HFFc6 (cell line): ENCODE results near the gene MCTP2. TPM values are rescaled to one million over a fixed set of nuclear protein-coding genes. Genes with fewer than 3 reads are reported as not detected.

ENCODE experiments used
- DNase-seq: peaks from one replicate; pipeline ENCODE4 v3.0.0-alpha.2; 2018
- H3K27ac Mint-ChIP-seq: 2 replicates; pipeline ENCODE4 v1.8.0; 2020; ENCODE audit warnings: mild to moderate bottlenecking, mixed read lengths
- H3K27me3 Mint-ChIP-seq: 2 replicates; pipeline ENCODE4 v1.8.0; 2021; ENCODE audit warnings: mild to moderate bottlenecking, moderate library complexity, mixed read lengths; ENCODE audit not compliant: insufficient read depth
- H3K36me3 Mint-ChIP-seq: 2 replicates; pipeline ENCODE4 v1.8.0; 2021; ENCODE audit warnings: low read depth, mixed read lengths
- H3K4me1 Mint-ChIP-seq: 2 replicates; pipeline ENCODE4 v1.8.0; 2020; ENCODE audit warnings: low read depth, mixed read lengths
- H3K4me3 Mint-ChIP-seq: 2 replicates; pipeline ENCODE4 v1.8.0; 2020; ENCODE audit warnings: mild to moderate bottlenecking, moderate library complexity, mixed read lengths
- H3K9me3 Mint-ChIP-seq: 2 replicates; pipeline ENCODE4 v1.8.0; 2020; ENCODE audit warnings: mild to moderate bottlenecking, mixed read lengths
- long read RNA-seq: library from polyadenylated mRNA; unstranded; transcript quantifications from one replicate; pipeline ENCODE4 v2.0.0, GENCODE V29; 2019
- total RNA-seq, 6 experiments: library from RNA; stranded (reverse); fragmentation: NEBNext Ultra II Directional; extraction: Animal tissue kit (Norgen Biotek cat#: 25700); gene quantifications; 2 replicates in 1 of 6; 3 replicates in 5 of 6; pipeline ENCODE4 v1.2.3, GENCODE V29; 2021
- TF ChIP-seq, protein P1 (sequence below): fragments of 200-600 bp; sonication (generic); IDR thresholded peaks from 2 replicates; pipeline ENCODE4 v1.5.0; 2021; ENCODE audit warnings: antibody characterized with exemption, mild to moderate bottlenecking

MCTP2 gene, protein sequence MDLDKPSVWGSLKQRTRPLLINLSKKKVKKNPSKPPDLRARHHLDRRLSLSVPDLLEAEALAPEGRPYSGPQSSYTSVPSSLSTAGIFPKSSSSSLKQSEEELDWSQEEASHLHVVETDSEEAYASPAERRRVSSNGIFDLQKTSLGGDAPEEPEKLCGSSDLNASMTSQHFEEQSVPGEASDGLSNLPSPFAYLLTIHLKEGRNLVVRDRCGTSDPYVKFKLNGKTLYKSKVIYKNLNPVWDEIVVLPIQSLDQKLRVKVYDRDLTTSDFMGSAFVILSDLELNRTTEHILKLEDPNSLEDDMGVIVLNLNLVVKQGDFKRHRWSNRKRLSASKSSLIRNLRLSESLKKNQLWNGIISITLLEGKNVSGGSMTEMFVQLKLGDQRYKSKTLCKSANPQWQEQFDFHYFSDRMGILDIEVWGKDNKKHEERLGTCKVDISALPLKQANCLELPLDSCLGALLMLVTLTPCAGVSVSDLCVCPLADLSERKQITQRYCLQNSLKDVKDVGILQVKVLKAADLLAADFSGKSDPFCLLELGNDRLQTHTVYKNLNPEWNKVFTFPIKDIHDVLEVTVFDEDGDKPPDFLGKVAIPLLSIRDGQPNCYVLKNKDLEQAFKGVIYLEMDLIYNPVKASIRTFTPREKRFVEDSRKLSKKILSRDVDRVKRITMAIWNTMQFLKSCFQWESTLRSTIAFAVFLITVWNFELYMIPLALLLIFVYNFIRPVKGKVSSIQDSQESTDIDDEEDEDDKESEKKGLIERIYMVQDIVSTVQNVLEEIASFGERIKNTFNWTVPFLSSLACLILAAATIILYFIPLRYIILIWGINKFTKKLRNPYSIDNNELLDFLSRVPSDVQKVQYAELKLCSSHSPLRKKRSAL
- total RNA-seq = 1 to 10 TPM in 3 of 6 experiments, under 1 TPM in 3; 0.63 to 4.4 (median 1.0) TPM
- long read RNA-seq, partial matches to known transcripts = 2 of 5 reads
- long read RNA-seq, other reads (novel, unspliced or antisense) = 3 of 5 reads

DNA sequence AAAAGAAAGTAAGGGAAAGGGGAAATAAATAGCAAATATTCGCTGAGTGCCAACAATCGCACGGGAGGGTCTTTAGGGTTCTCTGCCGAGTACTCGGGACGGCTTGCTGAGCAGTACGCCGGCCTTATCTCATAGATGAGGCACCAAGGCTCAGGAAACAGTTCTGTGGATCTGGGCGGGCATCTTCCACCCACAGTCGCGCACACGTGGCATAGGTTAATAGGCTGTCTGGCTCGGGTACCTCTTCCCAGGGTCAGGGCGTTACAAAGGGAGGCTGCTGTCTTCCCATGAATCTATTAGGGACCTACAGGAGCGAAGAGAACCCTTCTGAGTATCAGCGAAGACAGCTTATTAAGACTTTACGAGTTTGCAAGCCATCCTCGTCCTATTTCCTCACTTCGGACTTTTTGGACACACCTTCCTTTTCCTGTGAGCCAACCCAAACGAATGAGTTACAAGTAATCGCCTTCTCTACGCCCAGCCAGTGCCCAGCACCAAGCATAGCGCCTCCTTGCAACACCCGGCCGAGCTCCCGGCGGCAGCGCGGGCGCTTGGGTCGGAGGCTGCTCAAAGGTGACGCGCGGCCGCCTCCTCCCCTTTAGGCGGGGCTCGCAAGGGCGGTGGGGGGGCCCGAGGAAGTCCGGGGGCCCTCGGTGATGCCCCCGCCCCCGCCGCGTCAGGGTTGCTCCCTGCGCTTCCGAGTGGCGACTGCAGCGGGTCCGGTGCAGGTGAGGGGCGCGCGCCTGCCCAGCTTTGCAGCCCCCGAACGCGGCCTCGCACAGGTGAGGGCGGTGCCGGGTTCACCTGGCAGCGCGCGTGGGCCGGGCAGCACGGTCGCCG is at the start of gene MCTP2:
Gene MCTP2 (plus strand): TSS at position 679 of the 840 bp plus-strand sequence. CDS start 66,705 bp downstream, outside the sequence.
- peak within 1 kb of the TSS; percentile 76 for H3K27ac Mint-ChIP-seq

GRCh38 chr15:94182883-94183282 is 48.5 kb upstream of the MCTP2 start:
- H3K36me3 Mint-ChIP-seq = no peaks in the 10 kb centered on the region
- H3K4me3 Mint-ChIP-seq = no peak overlapping the region
- H3K27me3 Mint-ChIP-seq = no peaks in the 10 kb centered on the region
- H3K4me1 Mint-ChIP-seq = no peaks in the 10 kb centered on the region
- DNase-seq = no peak
- H3K9me3 Mint-ChIP-seq = no peaks in the 10 kb centered on the region; the same call in 1 of the 2 replicates
- no peak overlapping the region for H3K27ac Mint-ChIP-seq
- TF ChIP-seq, protein P1, sequence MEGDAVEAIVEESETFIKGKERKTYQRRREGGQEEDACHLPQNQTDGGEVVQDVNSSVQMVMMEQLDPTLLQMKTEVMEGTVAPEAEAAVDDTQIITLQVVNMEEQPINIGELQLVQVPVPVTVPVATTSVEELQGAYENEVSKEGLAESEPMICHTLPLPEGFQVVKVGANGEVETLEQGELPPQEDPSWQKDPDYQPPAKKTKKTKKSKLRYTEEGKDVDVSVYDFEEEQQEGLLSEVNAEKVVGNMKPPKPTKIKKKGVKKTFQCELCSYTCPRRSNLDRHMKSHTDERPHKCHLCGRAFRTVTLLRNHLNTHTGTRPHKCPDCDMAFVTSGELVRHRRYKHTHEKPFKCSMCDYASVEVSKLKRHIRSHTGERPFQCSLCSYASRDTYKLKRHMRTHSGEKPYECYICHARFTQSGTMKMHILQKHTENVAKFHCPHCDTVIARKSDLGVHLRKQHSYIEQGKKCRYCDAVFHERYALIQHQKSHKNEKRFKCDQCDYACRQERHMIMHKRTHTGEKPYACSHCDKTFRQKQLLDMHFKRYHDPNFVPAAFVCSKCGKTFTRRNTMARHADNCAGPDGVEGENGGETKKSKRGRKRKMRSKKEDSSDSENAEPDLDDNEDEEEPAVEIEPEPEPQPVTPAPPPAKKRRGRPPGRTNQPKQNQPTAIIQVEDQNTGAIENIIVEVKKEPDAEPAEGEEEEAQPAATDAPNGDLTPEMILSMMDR = no peak

More for the DNA sequence above, at the start of gene MCTP2:
- Mint-ChIP-seq H3K36me3 (no peaks in the 10 kb centered on the region), H3K27me3 (no peaks in the 10 kb centered on the region; the same call in 1 of the 2 replicates), H3K4me3 (peak within 1 kb of the TSS; percentile 82), H3K4me1 (peaks cover 27% of the 10 kb centered on the region), H3K9me3 (no peaks in the 10 kb centered on the region; the same call in 1 of the 2 replicates)
- TF ChIP-seq, protein P1 = peak; percentile 37; the same call in 1 of the 2 replicates
- DNase-seq = peak; percentile 69

DNA sequence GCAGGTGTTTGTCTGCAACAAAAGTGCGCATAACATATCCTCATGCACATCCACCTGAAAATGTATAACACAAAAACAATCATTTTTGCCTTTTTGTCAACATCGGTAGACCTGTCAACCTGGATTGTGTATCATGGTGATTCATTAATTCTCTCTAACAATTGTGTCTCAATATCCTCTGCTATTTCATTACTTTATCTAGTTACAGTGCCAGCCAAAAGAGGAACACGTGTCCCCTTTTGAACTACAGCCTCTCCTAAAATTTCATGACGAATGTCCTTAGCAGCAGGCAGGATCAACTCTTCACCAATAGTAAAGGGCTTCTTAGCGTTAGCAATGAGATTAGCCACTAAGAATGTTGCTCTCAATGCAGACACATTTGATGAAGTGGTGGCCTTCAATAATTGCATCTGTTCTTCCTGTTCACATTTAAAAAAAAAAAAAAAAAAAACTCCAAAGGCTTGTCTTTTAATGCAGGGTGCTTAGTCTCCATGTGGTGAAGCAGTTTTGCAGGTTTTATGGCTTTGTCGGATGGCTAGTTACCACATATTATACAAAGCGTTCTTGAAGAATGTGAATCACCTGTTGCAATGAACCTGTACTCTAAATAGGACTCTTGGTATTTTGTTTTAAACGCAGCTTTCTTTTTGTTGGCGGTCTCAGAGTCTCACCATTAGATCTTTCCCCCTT is 45.7 kb upstream of the MCTP2 start:
- Mint-ChIP-seq H3K27ac (no peak overlapping the region), H3K9me3 (no peaks in the 10 kb centered on the region; the same call in 1 of the 2 replicates), H3K4me3 (no peak overlapping the region), H3K4me1 (no peaks in the 10 kb centered on the region), H3K36me3 (no peaks in the 10 kb centered on the region), H3K27me3 (no peaks in the 10 kb centered on the region; the same call in 1 of the 2 replicates)
- TF ChIP-seq, protein P1 = no peak
- no peak for DNase-seq

DNA sequence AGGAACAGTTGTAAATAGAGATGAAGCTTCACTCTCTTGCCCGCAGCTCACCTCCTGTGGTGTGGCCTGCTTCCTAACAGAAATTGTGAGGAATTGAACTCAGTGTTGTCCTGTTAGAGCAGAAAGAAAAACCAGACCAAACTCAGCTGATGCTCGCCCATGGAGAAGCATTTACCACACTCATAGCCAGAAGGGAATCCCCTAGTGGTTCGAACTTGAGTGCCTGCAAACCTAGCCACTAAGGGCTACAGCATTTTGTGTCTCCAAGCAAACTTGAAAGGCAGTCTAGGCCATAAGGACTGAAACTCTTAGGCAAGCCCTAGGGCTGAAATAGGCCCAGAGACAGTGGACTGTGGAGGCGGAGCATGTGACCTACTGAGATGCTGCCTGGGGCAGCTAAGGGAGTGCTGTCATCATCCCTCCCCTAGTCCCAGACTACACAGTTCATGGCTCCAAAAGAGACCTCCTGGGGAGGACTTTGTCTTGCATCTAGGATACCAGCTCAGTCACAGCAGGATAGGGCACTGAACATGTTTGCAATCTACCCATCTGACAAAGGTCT is 44.5 kb upstream of the MCTP2 start:
- H3K36me3 Mint-ChIP-seq = no peaks in the 10 kb centered on the region
- H3K4me1 Mint-ChIP-seq = no peaks in the 10 kb centered on the region
- DNase-seq = no peak
- H3K27ac Mint-ChIP-seq = no peak overlapping the region
- H3K27me3 Mint-ChIP-seq = no peaks in the 10 kb centered on the region; the same call in none of the 2 replicates
- no peak overlapping the region for H3K4me3 Mint-ChIP-seq
- no peaks in the 10 kb centered on the region; the same call in 1 of the 2 replicates for H3K9me3 Mint-ChIP-seq
- TF ChIP-seq, protein P1 = no peak
